Activated CD4-positive, alpha-beta T cell treated with anti-CD3 and anti-CD28 coated beads, Interleukin-2, Interleukin-6, amounts not matched to agents 100 ng/mL and 50 ng/mL, durations not matched to agents 16 hours and 8 hours (primary cell): ENCODE data around the gene PAGE2B.
"Not testable (repeated sequence)": the region's sequence is repeated elsewhere in the genome, so short reads cannot be mapped to it uniquely, and the experiment has no call there.

Source experiments
- DNase-seq: peaks from one replicate; pipeline ENCODE4 v3.0.0-alpha.2; 2020

The PAGE2B gene

GRCh38 chrX:55074851-55075467 lies at the start of gene PAGE2B:
PAGE2B (plus strand) TSS chrX:55075030; CDS start chrX:55076042, 1,012 bp downstream.
- no peak for DNase-seq

DNA sequence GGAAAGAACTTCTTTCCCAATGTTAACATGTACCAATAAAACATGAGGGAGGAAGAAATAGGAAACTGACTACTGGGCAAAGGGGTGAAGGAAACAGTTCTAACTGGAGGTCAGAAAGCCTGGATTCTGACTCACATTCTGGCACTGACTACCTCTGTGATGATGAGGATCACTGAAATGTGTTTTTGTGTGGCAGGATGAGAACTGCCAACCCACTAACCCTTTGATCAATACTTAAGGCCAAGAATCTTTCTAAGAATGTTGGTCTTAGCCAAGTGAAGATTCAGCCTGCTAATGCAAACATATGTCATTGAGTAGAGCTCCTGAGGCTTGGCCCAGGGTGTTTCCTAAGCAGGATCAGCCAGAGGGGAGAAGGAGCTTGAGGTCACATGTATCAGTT lies 48.7 kb upstream of the PAGE2B start:
- DNase-seq: no peak

- no peak for DNase-seq
Observed at GRCh38 chrX:55026840-55027239, 48.0 kb upstream of the PAGE2B start.

DNA sequence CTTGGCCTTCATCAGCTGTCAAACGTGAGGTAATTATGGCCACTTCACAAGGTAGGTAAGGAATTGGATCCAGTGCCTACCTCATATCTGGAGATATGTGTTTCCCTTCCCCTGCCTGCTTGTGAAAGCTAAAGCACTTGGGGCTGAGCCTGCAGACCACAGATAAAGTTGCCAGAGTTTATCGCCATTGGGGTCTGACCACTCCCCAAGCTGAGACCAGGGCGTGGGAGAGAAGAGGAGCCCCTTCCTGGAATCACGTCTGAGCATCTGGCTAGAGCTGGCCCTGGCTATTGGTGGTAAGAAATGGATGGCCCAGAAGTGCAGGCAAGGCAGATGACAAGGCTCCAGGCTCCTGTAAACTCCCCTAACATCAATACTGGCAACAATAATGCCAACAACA lies 46.8 kb upstream of the PAGE2B start:
- no peak for DNase-seq

GRCh38 chrX:55028611-55029010 lies 46.2 kb upstream of the PAGE2B start:
- no peak for DNase-seq

DNA sequence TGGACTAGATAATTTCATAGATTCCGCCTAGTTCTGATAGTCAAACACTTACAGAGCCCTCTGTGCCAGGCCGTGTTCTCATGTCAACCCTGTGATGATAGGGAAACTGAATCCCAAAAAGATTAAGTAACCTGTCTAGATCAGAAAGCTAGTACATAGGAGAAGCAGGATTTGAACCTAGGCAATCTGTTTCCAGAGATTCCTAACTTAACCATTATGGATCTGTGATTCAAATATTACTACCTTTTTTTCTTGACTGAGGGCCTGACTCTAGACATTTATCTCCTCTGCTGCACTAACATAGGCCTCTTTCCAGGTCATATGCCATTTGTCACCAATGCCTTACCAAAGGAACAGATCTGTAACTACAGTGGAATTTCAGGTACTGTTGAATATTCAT lies 45.5 kb upstream of the PAGE2B start:
- DNase-seq: no peak

DNA sequence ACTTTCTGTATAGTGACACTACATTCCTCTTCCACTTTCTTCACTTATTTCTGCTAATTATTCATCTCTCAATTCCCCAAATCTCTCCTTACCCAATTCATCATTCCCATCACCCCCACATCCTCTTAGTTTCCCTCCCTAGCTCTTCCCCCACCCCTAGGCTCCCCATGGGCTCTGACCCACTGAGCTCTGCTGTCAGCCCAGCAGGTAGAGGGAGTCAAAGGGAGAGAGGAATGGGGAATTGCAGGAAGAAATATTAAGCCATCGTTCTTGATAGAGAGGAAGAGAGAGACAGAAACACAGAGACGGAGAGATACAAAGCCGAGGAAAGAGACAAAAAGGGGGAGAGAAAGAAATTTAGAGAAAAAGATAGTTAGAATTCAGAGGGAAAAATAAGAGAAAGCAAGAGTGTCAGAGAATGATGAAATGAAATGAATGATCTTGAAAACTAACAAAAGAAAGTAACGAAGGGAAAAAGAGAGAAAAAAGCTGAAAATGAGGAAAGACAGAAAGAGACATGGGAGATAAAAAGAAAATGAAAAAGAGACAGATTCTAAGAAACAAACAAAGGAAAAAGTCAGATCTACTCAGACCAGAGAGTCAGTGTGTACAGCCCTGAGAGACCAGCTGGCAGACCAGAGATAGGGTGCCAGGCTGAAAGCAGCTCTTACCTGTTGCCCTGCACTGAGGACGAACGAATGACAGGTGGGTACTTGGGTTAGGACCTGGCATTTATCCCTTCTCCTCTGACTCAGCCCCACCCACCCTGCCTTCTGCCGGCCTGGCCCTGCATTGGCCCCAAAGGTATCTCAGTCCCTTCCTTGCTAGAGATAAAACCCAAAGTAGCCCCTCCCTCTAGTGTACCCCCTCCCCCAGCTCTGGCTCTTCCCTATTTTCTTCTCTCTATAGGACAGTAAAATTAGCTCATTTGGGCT lies 44.3 kb upstream of the PAGE2B start, which contains the start of gene ALAS2:
Gene ALAS2, minus strand, starts transcription at position 707 of the 935 bp plus-strand sequence. CDS start 4,977 bp downstream, outside the sequence.
- no peak for DNase-seq

GRCh38 chrX:55033429-55033828 lies 41.4 kb upstream of the PAGE2B start:
- no peak for DNase-seq

DNA sequence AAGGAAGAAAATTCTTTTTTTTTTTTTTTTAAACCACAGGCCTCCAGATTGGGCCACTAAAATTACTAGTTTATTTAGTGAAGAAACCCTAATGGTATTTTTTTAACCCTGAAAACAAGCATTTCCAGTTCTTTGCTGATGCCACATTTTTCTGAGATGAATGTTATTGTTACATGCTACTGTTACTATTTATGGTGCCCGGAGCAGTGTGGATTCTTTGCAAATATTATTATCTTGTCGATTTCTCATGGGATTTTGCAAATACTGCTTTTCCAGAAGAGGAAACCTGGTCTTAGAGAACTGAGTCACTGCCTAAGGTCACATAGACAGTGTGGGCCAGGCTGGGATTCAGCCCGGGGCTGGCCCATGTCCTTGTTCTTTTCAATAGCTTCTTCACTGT lies 35.4 kb upstream of the PAGE2B start:
- DNase-seq: no peak

GRCh38 chrX:55041514-55041913 lies 33.3 kb upstream of the PAGE2B start:
- no peak for DNase-seq

DNA sequence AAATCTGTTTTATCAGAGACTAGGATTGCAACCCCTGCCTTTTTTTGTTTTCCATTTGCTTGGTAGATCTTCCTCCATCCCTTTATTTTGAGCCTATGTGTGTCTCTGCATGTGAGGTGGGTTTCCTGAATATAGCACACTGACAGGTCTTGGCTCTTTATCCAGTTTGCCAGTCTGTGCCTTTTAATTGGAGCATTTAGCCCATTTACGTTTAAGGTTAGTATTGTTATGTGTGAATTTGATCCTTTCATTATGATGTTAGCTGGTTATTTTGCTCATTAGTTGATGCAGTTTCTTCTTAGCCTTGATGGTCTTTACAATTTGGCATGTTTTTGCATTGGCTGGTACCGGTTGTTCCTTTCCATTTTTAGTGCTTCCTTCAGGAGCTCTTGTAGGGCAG lies 24.2 kb upstream of the PAGE2B start:
- DNase-seq: not testable (repeated sequence)

DNA sequence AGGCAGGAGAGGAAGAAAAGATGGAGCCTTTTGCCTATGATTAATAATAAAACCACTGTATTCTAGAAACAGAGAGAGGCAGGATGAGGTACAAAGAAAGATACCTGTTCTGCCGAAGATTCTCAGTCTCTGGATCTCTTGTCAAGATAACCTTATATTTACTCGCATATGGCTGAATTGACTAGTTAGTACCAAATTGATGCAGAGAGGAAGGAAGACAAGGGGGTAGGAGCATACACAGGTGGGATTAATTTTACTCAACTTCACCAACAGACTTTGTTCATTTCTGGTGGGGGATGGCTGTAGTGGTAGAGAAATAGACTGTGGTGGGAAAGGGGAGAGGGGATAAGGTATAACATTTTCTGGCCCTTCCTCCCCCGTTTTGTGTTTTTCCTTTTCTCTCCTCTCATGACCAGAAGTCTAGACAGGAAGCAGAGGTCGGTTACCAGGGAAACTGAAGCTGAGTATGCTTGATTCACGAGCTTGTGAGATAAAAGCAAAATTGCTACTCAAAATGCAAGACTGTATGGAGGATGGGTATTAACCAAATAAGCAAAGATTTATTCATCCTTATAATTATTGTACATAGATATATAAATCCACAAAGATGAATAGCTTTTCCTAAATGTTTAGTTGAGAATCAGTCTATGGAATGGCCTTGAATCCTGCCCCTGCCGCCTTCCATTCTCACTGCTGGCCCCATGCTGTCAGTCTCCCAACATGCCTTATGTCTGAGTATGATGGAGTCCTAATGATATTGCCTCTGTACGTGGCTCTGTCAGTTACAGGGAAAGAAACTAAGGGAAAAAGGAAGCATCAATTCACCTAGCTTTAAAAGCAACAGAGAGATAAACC lies 17.8 kb upstream of the PAGE2B start:
- DNase-seq: peak; percentile 3

GRCh38 chrX:55057675-55058249 lies 17.1 kb upstream of the PAGE2B start:
- peak; percentile 53 for DNase-seq

- not testable (repeated sequence) for DNase-seq
Observed at GRCh38 chrX:55067180-55067579, 7.7 kb upstream of the PAGE2B start.

DNA sequence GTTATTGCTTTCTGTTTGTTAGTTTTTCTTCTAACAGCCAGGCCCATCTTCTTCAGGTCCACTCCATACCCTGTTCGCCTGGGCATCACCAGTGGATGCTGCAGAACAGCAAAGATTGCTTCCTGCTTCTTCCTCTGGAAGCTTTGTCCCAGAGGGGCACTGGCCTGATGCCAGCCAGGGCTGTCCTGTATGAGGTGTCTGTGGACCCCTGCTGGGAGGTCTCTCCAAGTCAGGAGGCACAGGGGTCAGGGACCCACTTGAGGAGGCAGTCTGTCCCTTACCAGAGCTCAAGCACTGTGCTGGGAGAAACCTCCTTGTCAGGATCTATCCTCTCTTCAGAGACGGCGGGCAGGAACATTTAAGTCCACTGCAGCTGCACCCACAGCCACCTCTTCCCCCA lies 2.5 kb upstream of the PAGE2B start:
- DNase-seq: no peak

- no peak for DNase-seq
Observed at GRCh38 chrX:55088795-55089489, 14.1 kb downstream of the PAGE2B start, which contains the start of gene PAGE2. PAGE2 (plus strand) TSS chrX:55089018; CDS start chrX:55090021, 1,003 bp downstream.

- DNase-seq: no peak
Observed at GRCh38 chrX:55098691-55099090, 23.9 kb downstream of the PAGE2B start.

- DNase-seq: no peak
Observed at GRCh38 chrX:55099162-55099561, 24.3 kb downstream of the PAGE2B start.

GRCh38 chrX:55102754-55103153 lies 27.9 kb downstream of the PAGE2B start:
- DNase-seq: no peak

- no peak for DNase-seq
Observed at GRCh38 chrX:55107262-55107661, 32.4 kb downstream of the PAGE2B start.

DNA sequence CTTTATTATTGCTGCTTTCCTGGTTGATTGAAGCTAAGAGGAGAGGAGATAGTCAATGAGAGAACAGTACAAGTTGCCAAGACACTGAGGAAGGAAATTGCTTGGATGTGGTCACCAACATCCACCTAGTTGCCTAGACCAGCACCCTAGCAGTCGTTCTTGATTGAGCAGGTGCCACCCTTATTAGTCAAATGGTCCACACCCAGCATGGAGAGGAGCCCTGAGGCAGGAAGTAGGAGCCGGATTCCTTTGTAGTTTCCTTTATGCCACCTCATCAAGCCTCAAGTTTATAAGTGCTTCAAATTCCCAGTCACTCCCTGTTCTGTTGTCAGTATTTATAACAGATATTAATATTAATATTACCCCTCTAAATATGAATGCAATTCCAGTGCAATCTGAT lies 33.1 kb downstream of the PAGE2B start:
- no peak for DNase-seq

GRCh38 chrX:55109306-55109705 lies 34.5 kb downstream of the PAGE2B start:
- DNase-seq: no peak
